HEK293 (cell line): ENCODE measurements around the gene SLC22A13.

Experiments used
- ZNF274 ChIP-seq, 2 experiments: fragments of 200-500 bp in 1 of 2; fragments of 450-650 bp in 1 of 2; sonication (Bioruptor generic) in 1 of 2; formaldehyde crosslinking in 1 of 2; IDR thresholded peaks; 2 replicates each; pipeline versions ENCODE4 v1.5.1 to v1.6.1; 2014 to 2016; ENCODE audit warnings: borderline replicate concordance in 1 of 2, inconsistent platforms in 1 of 2, low read length in 1 of 2, missing biosample characterization in 1 of 2, missing genetic modification characterization in 1 of 2
- TF ChIP-seq, protein P1 (sequence below): fragments of 450-650 bp; formaldehyde crosslinking; IDR thresholded peaks from 2 replicates; pipeline ENCODE4 v1.5.1; 2016; ENCODE audit warnings: missing biosample characterization, missing genetic modification characterization

GRCh38 chr3:38312356-38312755 is 46.7 kb downstream of the SLC22A13 start:
- TF ChIP-seq ZNF274 (IDR thresholded peaks at IDR 0.05; ENCODE audit: low read length) = no peak
- no peak for TF ChIP-seq ZNF274 (tag by site-specific recombination; IDR thresholded peaks at IDR 0.05; ENCODE audit: borderline replicate concordance)
- TF ChIP-seq, protein P1, sequence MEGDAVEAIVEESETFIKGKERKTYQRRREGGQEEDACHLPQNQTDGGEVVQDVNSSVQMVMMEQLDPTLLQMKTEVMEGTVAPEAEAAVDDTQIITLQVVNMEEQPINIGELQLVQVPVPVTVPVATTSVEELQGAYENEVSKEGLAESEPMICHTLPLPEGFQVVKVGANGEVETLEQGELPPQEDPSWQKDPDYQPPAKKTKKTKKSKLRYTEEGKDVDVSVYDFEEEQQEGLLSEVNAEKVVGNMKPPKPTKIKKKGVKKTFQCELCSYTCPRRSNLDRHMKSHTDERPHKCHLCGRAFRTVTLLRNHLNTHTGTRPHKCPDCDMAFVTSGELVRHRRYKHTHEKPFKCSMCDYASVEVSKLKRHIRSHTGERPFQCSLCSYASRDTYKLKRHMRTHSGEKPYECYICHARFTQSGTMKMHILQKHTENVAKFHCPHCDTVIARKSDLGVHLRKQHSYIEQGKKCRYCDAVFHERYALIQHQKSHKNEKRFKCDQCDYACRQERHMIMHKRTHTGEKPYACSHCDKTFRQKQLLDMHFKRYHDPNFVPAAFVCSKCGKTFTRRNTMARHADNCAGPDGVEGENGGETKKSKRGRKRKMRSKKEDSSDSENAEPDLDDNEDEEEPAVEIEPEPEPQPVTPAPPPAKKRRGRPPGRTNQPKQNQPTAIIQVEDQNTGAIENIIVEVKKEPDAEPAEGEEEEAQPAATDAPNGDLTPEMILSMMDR (tag by site-specific recombination) = no peak
